Nephron (organoid): ENCODE data around the gene PNPLA7.

Experiments
- H3K27ac Mint-ChIP-seq, 3 experiments: 2 replicates each; pipeline ENCODE4 v1.8.0; 2020; ENCODE audit warnings: mixed read lengths in 3 of 3, mild to moderate bottlenecking in 2 of 3, moderate library complexity in 1 of 3
- H3K27me3 Mint-ChIP-seq: 2 replicates; pipeline ENCODE4 v1.8.0; 2021; ENCODE audit warnings: low read depth, mild to moderate bottlenecking, moderate library complexity, mixed read lengths
- H3K36me3 Mint-ChIP-seq: 2 replicates; pipeline ENCODE4 v1.8.0; 2020; ENCODE audit warnings: low read depth, mixed read lengths
- H3K4me1 Mint-ChIP-seq: 2 replicates; pipeline ENCODE4 v1.8.0; 2020; ENCODE audit warnings: mixed read lengths
- H3K4me3 Mint-ChIP-seq, 3 experiments: 2 replicates each; pipeline ENCODE4 v1.8.0; 2020; ENCODE audit warnings: mild to moderate bottlenecking in 3 of 3, mixed read lengths in 3 of 3, moderate library complexity in 2 of 3
- H3K9me3 Mint-ChIP-seq: 2 replicates; pipeline ENCODE4 v1.8.0; 2020; ENCODE audit warnings: mixed read lengths
- TF ChIP-seq, protein P1 (sequence below), 3 experiments: fragments of 200-600 bp; sonication (generic); IDR thresholded peaks; one replicate each; pipeline ENCODE4 v1.5.0; 2021; ENCODE audit warnings: antibody characterized with exemption in 3 of 3; ENCODE audit not compliant: unreplicated experiment in 3 of 3

PNPLA7 gene

GRCh38 chr9:137465720-137466388 lies 84.3 kb downstream of the PNPLA7 start:
- Mint-ChIP-seq H3K4me1 (no peaks in the 10 kb centered on the region), H3K36me3 (no peaks in the 10 kb centered on the region), H3K9me3 (no peaks in the 10 kb centered on the region), H3K4me3 (no peak overlapping the region), H3K27me3 (peaks cover 18% of the 10 kb centered on the region), H3K27ac (no peak overlapping the region)
- TF ChIP-seq, protein P1, sequence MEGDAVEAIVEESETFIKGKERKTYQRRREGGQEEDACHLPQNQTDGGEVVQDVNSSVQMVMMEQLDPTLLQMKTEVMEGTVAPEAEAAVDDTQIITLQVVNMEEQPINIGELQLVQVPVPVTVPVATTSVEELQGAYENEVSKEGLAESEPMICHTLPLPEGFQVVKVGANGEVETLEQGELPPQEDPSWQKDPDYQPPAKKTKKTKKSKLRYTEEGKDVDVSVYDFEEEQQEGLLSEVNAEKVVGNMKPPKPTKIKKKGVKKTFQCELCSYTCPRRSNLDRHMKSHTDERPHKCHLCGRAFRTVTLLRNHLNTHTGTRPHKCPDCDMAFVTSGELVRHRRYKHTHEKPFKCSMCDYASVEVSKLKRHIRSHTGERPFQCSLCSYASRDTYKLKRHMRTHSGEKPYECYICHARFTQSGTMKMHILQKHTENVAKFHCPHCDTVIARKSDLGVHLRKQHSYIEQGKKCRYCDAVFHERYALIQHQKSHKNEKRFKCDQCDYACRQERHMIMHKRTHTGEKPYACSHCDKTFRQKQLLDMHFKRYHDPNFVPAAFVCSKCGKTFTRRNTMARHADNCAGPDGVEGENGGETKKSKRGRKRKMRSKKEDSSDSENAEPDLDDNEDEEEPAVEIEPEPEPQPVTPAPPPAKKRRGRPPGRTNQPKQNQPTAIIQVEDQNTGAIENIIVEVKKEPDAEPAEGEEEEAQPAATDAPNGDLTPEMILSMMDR (IDR thresholded peaks at IDR 0.05; ENCODE audit: unreplicated experiment in 3 of 3), result no peak

DNA sequence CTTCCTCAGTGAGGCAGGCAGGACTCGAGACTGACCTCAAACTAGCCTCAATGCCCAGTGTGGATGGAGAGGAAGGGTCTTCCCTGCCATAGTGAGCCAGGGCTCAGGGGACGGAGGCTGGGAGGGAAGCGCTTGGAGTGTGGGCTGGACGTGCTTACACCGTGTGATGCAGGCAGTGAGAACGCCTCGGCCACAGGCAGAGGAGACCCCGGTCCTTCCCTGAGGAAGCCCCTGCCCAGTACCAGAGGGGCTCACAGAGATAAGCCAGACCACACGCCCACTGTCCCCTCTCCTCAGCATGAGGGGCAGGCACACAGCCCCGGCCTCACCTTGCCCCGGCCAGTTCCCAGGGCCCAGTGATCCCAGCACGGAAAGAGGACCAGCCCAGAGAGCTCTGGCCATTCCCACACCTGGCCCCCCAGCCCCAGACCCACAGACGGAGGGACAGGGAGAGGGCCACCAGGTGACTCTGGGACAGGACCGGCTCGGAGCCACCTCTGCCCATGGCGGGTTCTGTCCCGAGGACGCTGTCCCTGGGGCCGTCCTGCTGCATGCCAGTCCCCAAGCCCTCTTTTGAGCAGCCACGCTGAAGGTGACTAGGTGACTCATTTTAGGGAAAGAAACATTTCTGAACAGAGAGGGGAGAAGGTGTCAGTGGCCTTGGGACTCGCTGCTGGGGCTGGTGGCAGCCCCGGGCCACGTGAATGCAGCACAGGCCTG lies 85.0 kb downstream of the PNPLA7 start:
- H3K36me3 Mint-ChIP-seq, result no peaks in the 10 kb centered on the region
- H3K27me3 Mint-ChIP-seq, result peaks cover 21% of the 10 kb centered on the region
- no peaks in the 10 kb centered on the region for H3K4me1 Mint-ChIP-seq
- H3K27ac Mint-ChIP-seq, result no peak overlapping the region
- H3K4me3 Mint-ChIP-seq, result no peak overlapping the region
- H3K9me3 Mint-ChIP-seq, result no peaks in the 10 kb centered on the region
- TF ChIP-seq, protein P1 (IDR thresholded peaks at IDR 0.05; ENCODE audit: unreplicated experiment in 3 of 3), result no peak

DNA sequence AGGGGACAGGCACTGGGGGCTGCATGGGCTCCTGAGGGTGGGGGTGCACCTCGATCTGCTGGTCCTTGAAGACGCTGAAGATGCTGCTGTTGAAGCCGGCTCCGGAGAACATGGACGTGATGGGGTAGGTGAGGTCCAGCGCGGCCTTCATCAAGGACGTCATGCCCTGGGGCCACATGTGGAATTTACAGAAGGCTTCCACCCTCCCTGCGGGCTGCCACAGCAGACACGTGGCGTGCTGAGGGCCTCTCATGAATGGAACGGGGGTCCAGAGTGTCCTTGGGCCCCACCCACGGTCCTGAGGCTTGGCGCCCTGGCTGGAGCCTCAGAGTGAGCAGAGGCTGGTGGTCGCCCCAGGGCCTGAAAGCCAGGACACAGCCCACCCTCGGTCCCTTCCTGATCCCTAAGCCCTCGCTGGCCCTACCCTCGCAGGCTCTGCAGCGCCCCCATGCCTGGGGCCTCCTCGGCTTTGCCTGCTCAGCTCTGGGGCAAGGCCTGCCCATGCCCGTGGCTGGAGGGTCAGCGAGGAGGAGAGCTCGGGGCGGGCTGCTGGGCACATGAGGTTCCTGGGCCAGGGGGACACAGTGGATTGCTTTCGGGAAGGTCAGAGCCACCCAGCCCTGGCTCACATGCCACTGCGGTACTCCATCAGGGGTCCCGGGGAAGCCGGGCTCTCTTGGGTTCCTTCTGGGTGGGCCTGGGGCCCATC lies 85.8 kb downstream of the PNPLA7 start:
- Mint-ChIP-seq H3K4me3 (no peak overlapping the region), H3K27ac (no peak overlapping the region)

GRCh38 chr9:137463931-137464290 lies 86.3 kb downstream of the PNPLA7 start:
- TF ChIP-seq, protein P1 (IDR thresholded peaks at IDR 0.05; ENCODE audit: unreplicated experiment in 3 of 3), result no peak
- H3K27ac Mint-ChIP-seq, result no peak overlapping the region
- no peaks in the 10 kb centered on the region for H3K4me1 Mint-ChIP-seq
- H3K4me3 Mint-ChIP-seq, result no peak overlapping the region
- H3K27me3 Mint-ChIP-seq, result peaks cover 18% of the 10 kb centered on the region
- H3K9me3 Mint-ChIP-seq, result no peaks in the 10 kb centered on the region
- H3K36me3 Mint-ChIP-seq, result no peaks in the 10 kb centered on the region

More for the DNA sequence above, 85.8 kb downstream of the PNPLA7 start:
- Mint-ChIP-seq H3K9me3 (no peaks in the 10 kb centered on the region), H3K27me3 (peaks cover 21% of the 10 kb centered on the region), H3K36me3 (no peaks in the 10 kb centered on the region), H3K4me1 (no peaks in the 10 kb centered on the region)
- TF ChIP-seq, protein P1 (IDR thresholded peaks at IDR 0.05; ENCODE audit: unreplicated experiment in 3 of 3), result no peak

DNA sequence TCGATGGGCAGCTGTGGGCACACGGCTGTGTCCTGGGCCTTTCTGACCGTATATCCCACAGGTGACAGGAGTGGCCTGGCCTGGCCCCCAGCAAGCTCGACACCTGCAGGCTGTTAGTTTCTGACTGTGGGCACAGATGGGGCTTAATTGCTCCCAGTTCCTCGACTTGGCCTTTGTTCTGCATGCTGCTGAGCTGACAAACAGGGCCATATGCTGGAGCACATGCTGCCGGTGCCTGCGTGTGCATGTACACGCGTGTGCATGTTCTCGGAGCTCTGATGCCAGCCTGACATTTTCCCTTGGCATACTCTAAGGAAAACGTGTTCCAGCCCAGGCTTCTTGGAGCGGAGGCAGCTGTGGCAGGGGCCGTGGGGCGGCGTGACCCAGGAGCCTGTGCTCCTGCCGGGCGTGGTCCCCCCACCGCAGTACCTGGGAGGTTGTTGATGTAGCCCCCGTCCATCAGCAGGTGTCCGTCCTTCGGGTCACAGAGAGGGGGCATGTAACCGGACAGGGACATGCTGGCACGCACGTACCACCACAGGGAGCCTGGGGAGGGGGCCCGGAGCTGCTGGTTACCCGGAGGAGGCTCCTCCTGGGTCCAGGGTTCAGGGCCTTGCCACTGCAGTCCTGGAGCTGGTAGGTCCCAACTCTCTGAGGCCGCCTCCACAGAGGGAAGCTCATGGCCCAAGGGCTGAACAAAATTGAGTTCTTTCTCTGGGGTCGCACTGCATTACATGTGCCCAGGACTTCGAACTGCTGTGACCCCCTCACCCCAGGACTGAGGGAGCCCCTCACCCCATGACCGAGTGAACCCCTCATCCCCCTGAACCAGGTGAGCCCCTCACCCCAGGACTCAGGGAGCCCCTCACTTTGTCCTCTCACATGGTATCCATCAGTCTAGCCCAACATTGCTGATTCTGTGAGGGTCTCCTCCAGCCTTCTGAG lies 86.9 kb downstream of the PNPLA7 start:
- no peaks in the 10 kb centered on the region for H3K4me1 Mint-ChIP-seq
- H3K27ac Mint-ChIP-seq, result no peak overlapping the region
- H3K4me3 Mint-ChIP-seq, result no peak overlapping the region
- no peaks in the 10 kb centered on the region for H3K9me3 Mint-ChIP-seq
- peaks cover 16% of the 10 kb centered on the region for H3K27me3 Mint-ChIP-seq
- TF ChIP-seq, protein P1 (IDR thresholded peaks at IDR 0.05; ENCODE audit: unreplicated experiment in 3 of 3), result no peak
- H3K36me3 Mint-ChIP-seq, result no peaks in the 10 kb centered on the region
